DMS53 treated with DMSO at 0.1 percent for 48 hours (cell line): Measurements from ENCODE around the gene MYH10.

ENCODE experiments used
- DNase-seq: peaks from one replicate; lab custom pipeline; 2025; ENCODE audit not compliant: unreplicated experiment; lab: John Stamatoyannopoulos, UW

MYH10 gene

GRCh38 chr17:8475781-8476180 is 154.7 kb downstream of the MYH10 start:
- DNase-seq: no peak

DNA sequence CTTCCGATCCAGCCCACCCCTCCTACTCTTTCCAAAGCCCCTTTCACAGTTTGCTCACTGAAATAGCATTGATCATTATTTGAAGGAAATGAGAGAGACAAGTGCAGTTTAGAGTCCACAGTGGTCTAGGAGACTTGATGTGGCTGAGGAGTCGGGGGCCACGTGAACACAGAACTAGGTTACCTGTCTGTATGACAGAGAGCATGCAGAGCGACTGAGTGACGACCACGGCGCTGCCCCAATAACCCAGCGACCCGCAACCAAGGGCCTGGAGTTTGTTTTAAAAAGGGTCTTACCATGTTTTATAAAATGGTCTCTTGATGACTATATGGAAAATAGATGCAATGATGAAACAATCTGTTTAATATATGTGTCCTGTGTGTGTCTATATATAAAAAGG is 155.3 kb downstream of the MYH10 start:
- no peak for DNase-seq

DNA sequence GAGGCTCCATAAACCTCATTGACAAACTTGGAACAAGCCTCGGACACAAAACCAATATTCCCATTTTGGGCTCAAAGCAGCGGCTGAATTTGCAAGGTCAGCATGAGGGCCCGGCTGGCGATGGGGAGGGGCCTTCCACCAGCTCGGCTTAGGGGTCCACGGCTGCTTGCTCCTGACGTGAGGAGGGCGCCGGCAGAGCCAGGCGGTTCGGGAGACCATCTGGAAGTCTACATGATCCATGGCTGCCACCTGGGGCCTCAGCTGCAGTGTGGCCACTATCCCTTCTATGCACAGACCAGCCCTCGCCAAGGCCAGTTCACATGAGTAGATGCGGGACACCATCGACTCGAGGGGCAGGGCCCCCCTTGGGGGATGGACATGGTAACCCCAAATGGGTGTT is 155.7 kb downstream of the MYH10 start:
- DNase-seq: no peak

- DNase-seq: no peak
These were observed 156.9 kb downstream of the MYH10 start for GRCh38 chr17:8473451-8474192.

GRCh38 chr17:8472663-8473062 is 157.9 kb downstream of the MYH10 start:
- DNase-seq: no peak

GRCh38 chr17:8470447-8471047 is 160.0 kb downstream of the MYH10 start:
- DNase-seq: no peak

GRCh38 chr17:8469964-8470363 is 160.6 kb downstream of the MYH10 start:
- no peak for DNase-seq

- DNase-seq: no peak
These were observed 161.5 kb downstream of the MYH10 start for GRCh38 chr17:8468980-8469379.

GRCh38 chr17:8468127-8468526 is 162.4 kb downstream of the MYH10 start:
- DNase-seq: no peak

DNA sequence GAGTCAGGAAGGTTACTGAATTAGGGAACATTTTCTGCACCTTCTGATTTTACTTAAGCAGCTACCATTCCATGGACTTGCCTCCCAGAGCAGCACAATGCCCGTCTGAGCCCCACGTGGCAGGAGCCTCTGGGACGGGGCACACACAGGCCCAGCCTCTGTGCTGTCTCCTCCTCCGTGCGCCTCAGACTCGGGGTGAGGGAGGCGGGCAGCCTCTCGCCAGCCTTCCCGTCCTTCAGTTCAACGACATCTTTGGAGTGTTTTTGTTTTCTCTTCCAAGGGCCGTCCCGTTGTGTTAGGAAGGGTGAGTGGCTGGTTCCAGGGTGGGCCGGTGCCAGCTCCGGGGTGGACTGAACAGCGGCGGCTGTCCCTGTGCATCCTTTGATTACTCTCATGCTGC is 163.0 kb downstream of the MYH10 start:
- DNase-seq: no peak

- DNase-seq: no peak
These were observed 163.7 kb downstream of the MYH10 start for GRCh38 chr17:8466873-8467272.

DNA sequence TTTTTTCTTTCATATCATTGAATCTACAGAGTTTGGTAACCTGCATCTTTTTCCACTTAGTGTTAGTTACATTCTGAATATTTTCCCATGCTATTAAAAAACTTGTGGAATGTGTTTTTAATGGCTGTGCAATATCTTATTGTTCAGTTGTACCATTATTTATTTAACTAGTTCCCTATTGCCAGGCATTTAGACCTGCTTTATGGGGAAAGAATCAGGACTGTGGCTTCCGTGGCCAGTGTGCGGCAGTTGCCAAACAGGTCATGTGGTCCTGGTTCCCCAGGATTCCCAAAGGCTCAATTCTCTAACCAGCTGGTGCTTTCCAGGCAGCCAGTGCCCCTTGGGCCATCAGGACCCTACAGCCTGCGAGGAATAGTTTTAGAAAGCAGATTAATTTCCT is 164.1 kb downstream of the MYH10 start:
- DNase-seq: no peak

GRCh38 chr17:8465759-8466158 is 164.8 kb downstream of the MYH10 start:
- no peak for DNase-seq

DNA sequence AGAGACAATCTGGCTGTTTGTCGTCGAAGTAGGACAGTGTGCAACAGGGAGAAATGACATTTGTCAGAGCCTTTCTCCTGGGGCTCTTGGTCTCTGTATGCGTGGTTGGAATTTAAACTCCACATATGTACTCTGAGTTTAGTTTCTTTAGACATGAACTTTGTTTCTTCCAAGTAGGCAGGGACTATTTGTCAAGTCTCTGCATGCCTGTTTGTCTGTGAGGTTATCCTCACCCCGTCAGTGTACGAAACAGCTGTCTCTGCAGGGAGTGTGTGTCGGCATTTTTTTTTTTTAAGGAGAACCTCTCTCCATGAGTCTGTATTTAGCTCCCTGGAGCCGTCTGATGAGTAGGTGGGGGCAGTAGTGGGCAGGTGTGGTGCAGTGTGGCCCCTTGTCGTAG is 165.2 kb downstream of the MYH10 start:
- no peak for DNase-seq

GRCh38 chr17:8464941-8465340 is 165.6 kb downstream of the MYH10 start:
- DNase-seq: no peak

DNA sequence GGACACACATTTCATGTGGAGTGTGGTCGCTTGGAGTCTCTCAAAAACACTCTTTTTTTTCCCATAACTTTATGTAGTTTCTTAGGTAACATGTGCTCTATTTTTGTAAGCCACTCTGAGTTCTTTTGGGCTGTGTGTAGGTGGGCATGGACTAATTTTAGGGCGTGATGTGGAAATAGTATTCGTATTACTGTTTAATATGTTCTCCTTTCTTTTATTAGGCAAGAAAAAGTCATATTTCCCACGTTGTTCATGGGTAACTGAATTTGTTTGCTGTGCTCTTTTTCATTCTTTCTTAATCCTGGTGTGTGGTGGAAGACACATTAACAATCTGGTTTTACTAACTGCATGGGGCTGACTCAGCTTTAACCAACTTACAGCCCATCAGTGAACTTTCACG is 167.4 kb downstream of the MYH10 start:
- no peak for DNase-seq

DNA sequence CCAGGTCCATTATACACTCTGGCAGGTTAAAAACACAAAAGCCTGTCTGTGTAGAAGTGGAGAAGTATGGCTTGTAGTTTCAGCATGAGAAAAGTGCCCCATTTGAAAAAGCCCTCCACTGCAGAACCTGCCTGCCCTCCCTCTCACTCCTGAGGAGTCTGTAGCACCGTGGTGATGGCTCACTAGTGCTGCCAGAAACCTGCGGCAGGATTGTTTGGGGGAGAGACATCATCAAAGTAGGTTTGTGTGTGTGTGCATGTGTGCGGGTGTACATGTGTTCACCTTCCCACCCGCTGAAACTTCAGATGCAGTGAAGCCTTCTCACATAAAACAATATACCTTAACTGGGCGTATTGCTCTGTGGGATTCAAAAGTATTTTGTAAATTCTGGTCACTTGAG is 168.0 kb downstream of the MYH10 start:
- no peak for DNase-seq

DNA sequence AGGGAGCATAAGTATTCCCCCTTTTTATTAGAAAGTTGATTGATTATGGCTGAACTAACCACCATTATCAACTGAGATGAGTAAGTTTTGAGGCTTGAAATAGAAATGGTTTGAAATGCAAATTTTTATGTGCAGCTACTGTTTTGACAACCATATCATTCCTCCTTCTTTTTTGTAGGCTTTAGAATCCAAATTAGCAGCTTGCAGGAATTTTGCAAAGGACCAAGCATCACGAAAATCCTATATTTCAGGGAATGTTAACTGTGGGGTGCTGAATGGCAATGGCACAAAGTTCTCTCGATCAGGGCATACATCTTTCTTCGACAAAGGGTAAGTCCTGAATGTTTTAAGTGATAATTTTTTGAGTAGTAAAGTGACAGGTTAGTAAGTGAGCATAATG is 170.7 kb downstream of the MYH10 start:
- no peak for DNase-seq

DNA sequence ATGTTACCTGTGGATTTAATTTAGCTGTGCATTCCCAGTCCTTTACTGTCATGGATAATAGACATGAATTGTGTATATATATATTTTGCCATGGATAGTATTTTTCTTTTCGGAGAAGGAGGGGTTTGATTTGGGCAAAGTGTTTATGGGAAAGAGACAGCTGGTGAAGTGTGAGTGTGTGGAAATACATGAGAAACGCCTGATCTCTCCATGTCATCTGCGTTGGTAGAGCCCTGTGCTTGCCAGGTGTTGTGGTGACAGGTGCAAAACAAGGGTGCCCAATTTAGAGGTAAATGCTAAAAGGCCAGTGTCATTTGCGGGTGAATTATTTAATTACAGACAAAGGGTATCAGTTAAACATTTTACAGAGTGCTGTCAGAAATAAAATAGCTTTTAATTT is 171.4 kb downstream of the MYH10 start:
- DNase-seq: no peak

GRCh38 chr17:8458128-8458527 is 172.4 kb downstream of the MYH10 start:
- no peak for DNase-seq

GRCh38 chr17:8455665-8456209 is 174.8 kb downstream of the MYH10 start:
- DNase-seq: no peak

DNA sequence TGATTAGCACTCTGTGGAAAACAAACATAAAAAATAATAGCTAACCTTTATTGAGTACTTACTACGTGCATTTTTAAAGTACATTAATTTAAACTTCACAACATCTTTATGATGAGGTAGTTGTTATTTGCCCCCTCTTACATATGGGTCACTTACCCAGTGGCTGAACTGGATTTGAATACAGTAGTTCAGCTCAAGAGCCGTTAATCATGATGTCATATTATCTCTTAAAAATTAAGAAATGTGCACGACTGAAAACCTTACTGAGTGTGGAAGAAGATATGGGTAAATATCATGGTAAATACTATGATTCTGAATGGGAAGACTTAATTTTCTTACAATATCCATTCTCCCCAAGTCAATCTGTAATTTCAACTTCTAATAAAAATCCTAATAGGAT is 177.2 kb downstream of the MYH10 start:
- DNase-seq: no peak
